HepG2 (cell line): ENCODE results near the gene TMEM178A. TPM values are rescaled to one million over a fixed set of nuclear protein-coding genes. Genes with fewer than 3 reads are reported as not detected.

Experiments used
- ATAC-seq: fragments of 200-7000 bp; cut with Tn5 transposase; 3 replicates; pipeline ENCODE4 v1.9.1; 2020; ENCODE audit warnings: mild to moderate bottlenecking, moderate library complexity
- BruUV-seq: library from RNA; stranded (reverse); fragments of 400-500 nt; replicated peaks from 2 replicates; lab custom pipeline; 2021; lab: Mats Ljungman, UMichigan
- CTCF ChIA-PET: fragments of 300-600 bp; formaldehyde crosslinking; extraction: SDS; loops from one replicate; lab custom pipeline; 2021; ENCODE audit warnings: low total read pairs, inconsistent platforms, low intra/inter-chr PET ratio; lab: Yijun Ruan, JAX
- POLR2A ChIA-PET: fragments of 350-600 bp; sonication (Branson Sonifier 250); formaldehyde crosslinking; loops from one replicate; lab custom pipeline; 2020; ENCODE audit warnings: antibody characterized with exemption, inconsistent platforms; lab: Yijun Ruan, JAX
- DNase-seq: peaks from one replicate; pipeline ENCODE4 v3.0.0-alpha.2; 2015; ENCODE audit warnings: low spot score
- FAIRE-seq: peaks from 3 replicates; lab custom pipeline; 2011; peaks lifted over from hg19 to GRCh38; lab: Jason Lieb, UNC
- H2AFZ ChIP-seq: one replicate; pipeline ENCODE4 v1.6.1; 2011; ENCODE audit warnings: low read length, inconsistent platforms
- H3K27ac ChIP-seq: fragments of 300-600 bp; 3 replicates; pipeline ENCODE4 v1.8.0; 2011; ENCODE audit warnings: mixed run types, mild to moderate bottlenecking, mixed read lengths, low read length, inconsistent platforms; ENCODE audit not compliant: insufficient read depth; ENCODE audit errors: extremely low read length
- H3K27me3 ChIP-seq, 2 experiments: fragments of 200-600 bp in 1 of 2; 2 replicates in 1 of 2; 3 replicates in 1 of 2; pipeline versions ENCODE4 v1.6.0 to v1.8.0; 2011; ENCODE audit warnings: low read length in 2 of 2, mild to moderate bottlenecking in 2 of 2, moderate library complexity in 2 of 2, inconsistent platforms in 1 of 2; ENCODE audit not compliant: insufficient read depth in 2 of 2, control insufficient read depth in 1 of 2
- H3K36me3 ChIP-seq, 2 experiments: fragments of 200-600 bp in 1 of 2; replicated peaks in 1 of 2; 2 replicates in 1 of 2; 3 replicates in 1 of 2; pipeline versions ENCODE4 v1.5.1 to v1.8.0; 2011; ENCODE audit warnings: low read length in 2 of 2, inconsistent platforms in 1 of 2; ENCODE audit not compliant: insufficient read depth in 2 of 2, control insufficient read depth in 1 of 2
- H3K4me1 ChIP-seq: 2 replicates; pipeline ENCODE4 v1.5.1; 2012; ENCODE audit warnings: low read length, inconsistent platforms; ENCODE audit not compliant: insufficient read depth
- H3K4me2 ChIP-seq: 2 replicates; pipeline ENCODE4 v1.6.0; 2011; ENCODE audit warnings: low read depth, low read length, inconsistent platforms
- H3K4me3 ChIP-seq, 3 experiments: fragments of 200-600 bp in 1 of 3; sonication (generic), shearing (Covaris generic) in 1 of 3; replicated peaks in 1 of 3; 2 replicates each; pipeline ENCODE4 v1.5.1; 2011 to 2016; ENCODE audit warnings: low read length in 3 of 3, inconsistent platforms in 2 of 3, low read depth in 2 of 3, mild to moderate bottlenecking in 2 of 3, control low read depth in 1 of 3, mixed read lengths in 1 of 3; ENCODE audit not compliant: insufficient read depth in 1 of 3
- H3K79me2 ChIP-seq: one replicate; pipeline ENCODE4 v1.6.1; 2011; ENCODE audit warnings: low read length, inconsistent platforms; ENCODE audit not compliant: insufficient read depth
- H3K9ac ChIP-seq: 2 replicates; pipeline ENCODE4 v1.6.0; 2011; ENCODE audit warnings: mild to moderate bottlenecking, low read depth, low read length, inconsistent platforms; ENCODE audit not compliant: insufficient read depth
- H3K9me3 ChIP-seq: 2 replicates; pipeline ENCODE4 v1.5.1; 2012; ENCODE audit warnings: mild to moderate bottlenecking, low read length
- H4K20me1 ChIP-seq: 2 replicates; pipeline ENCODE4 v1.6.0; 2011; ENCODE audit warnings: inconsistent platforms, mild to moderate bottlenecking, low read length, moderate library complexity; ENCODE audit not compliant: insufficient read depth
- ATAD3A ChIP-seq: sonication (generic); formaldehyde crosslinking; IDR thresholded peaks from 2 replicates; pipeline ENCODE4 v1.4.0; 2020; ENCODE audit warnings: missing genetic modification reagents
- KAT8 ChIP-seq: IDR thresholded peaks from 2 replicates; pipeline ENCODE4 v1.6.1; 2016; ENCODE audit warnings: missing genetic modification reagents, missing compliant biosample characterization
- MAFK ChIP-seq, 2 experiments: IDR thresholded peaks in 1 of 2; conservative IDR thresholded peaks in 1 of 2; 2 replicates each; pipeline ENCODE4 v1.6.1; 2011; ENCODE audit warnings: improper control_type of control experiment in 2 of 2, low read length in 2 of 2
- THRA ChIP-seq: sonication (generic); formaldehyde crosslinking; IDR thresholded peaks from 2 replicates; pipeline ENCODE4 v1.4.0; 2020; ENCODE audit warnings: missing genetic modification reagents, borderline replicate concordance
- ZNF225 ChIP-seq: sonication (generic); formaldehyde crosslinking; IDR thresholded peaks from 2 replicates; pipeline ENCODE4 v1.4.0; 2020; ENCODE audit warnings: mild to moderate bottlenecking, missing genetic modification reagents
- ZNF280B ChIP-seq: sonication (generic); formaldehyde crosslinking; IDR thresholded peaks from 2 replicates; pipeline ENCODE4 v1.5.0; 2020; ENCODE audit warnings: missing genetic modification reagents, mild to moderate bottlenecking, borderline replicate concordance
- ZNF3 ChIP-seq: IDR thresholded peaks from 2 replicates; pipeline ENCODE4 v1.7.0; 2017; ENCODE audit warnings: inconsistent platforms
- ZNF652 ChIP-seq: IDR thresholded peaks from 2 replicates; pipeline ENCODE4 v1.6.1; 2016; ENCODE audit warnings: low read depth, borderline replicate concordance
- WGBS: methylation state at CpG from one replicate; pipeline ENCODE4 v1.1.6; 2017; ENCODE audit warnings: low lambda C conversion rate; 5-methylcytosine and 5-hydroxymethylcytosine counted together
- in situ Hi-C: cut with HindIII; loops from 2 replicates; pipeline ENCODE4 v1.10.0; 2017; ENCODE audit warnings: low pct_unique_long_range_greater_than_20kb; ENCODE audit not compliant: extremely low pct_ligation_motif_present
- intact Hi-C: fragments of 100-400 bp; cut with micrococcal nuclease; formaldehyde crosslinking; loops from one replicate; pipeline ENCODE4 v1.10.0; 2022; ENCODE audit not compliant: unreplicated experiment
- polyA plus RNA-seq, 8 experiments: library from polyadenylated mRNA; depleted of rRNA in 3 of 8; stranded (reverse) in 7 of 8; unstranded in 1 of 8; fragments of >200 nt; fragmentation: Illumina TruSeq in 4 of 8; extraction: Trizol in 4 of 8; gene quantifications; 2 replicates each; pipeline versions ENCODE4 v1.2.1 to v1.2.3, GENCODE V29; 2011 to 2016; ENCODE audit warnings: low read depth in 4 of 8, missing spikeins in 1 of 8, mixed read lengths in 1 of 8; ENCODE audit not compliant: insufficient read depth in 1 of 8
- total RNA-seq, 5 experiments: library from RNA; depleted of rRNA; stranded (reverse); fragments of >200 nt; fragmentation: Illumina TruSeq; extraction: Trizol; gene quantifications; 2 replicates each; pipeline ENCODE4 v1.2.3, GENCODE V29; 2016; ENCODE audit warnings: low read depth in 1 of 5

TMEM178A gene
- total and polyA plus RNA-seq, 2 of the 13 experiments (the other 11 are each of a cell fraction or from before 2014, with no cell fraction given): 0.38 to 3.3 TPM

GRCh38 chr2:39689272-39689841, 23.6 kb downstream of the TMEM178A start:
- Histone ChIP-seq H3K27me3 (peaks cover 1 to 25% of the 10 kb centered on the region in 2 experiments; a peak in 4 of 5 replicates), H3K36me3 (no peaks in the 10 kb centered on the region), H4K20me1 (no peaks in the 10 kb centered on the region), H3K27ac (no peak overlapping the region)
- BruUV-seq: no TSS peak
- ChIA-PET POLR2A (no interaction called here), CTCF (no interaction called here)
- intact Hi-C loops: no loop called here
- TF ChIP-seq ZNF225 (CRISPR knock-in tag) (no peak), ZNF3 (CRISPR knock-in tag) (0 out of 2 replicates have a peak, but pooled peaks have one; percentile 52)
- TF ChIP-seq, all 625 proteins: peak for 1
- Histone ChIP-seq H3K9me3 (0 out of 2 replicates have a peak, but pooled peaks cover 5% of the 10 kb centered on the region), H3K4me2 (no peak overlapping the region), H3K79me2 (no peaks in the 10 kb centered on the region), H3K4me3 (no peak overlapping the region), H2AFZ (no peak overlapping the region), H3K9ac (no peak overlapping the region), H3K4me1 (peaks cover 9% of the 10 kb centered on the region)
- in situ Hi-C loops: no loop called here
- WGBS: 9% methylated on average over 1 of the region's 1 CpG
- DNase-seq (no peak), FAIRE-seq (no peak), ATAC-seq (no peak)

- FAIRE-seq: no peak
- Histone ChIP-seq H3K9me3 (0 out of 2 replicates have a peak, but pooled peaks cover 5% of the 10 kb centered on the region), H3K4me2 (no peak overlapping the region), H4K20me1 (no peaks in the 10 kb centered on the region), H3K27me3 (peaks cover 1 to 21% of the 10 kb centered on the region in 2 experiments; a peak in 4 of 5 replicates), H3K4me1 (peaks cover 9% of the 10 kb centered on the region), H3K36me3 (no peaks in the 10 kb centered on the region), H3K4me3 (no peak overlapping the region), H3K27ac (no peak overlapping the region), H3K9ac (no peak overlapping the region), H2AFZ (no peak overlapping the region), H3K79me2 (no peaks in the 10 kb centered on the region)
- no TSS peak for BruUV-seq
- POLR2A ChIA-PET: no interaction called here
- no peak for TF ChIP-seq MAFK (conservative IDR thresholded peaks at IDR 0.05 in 1 of 2, IDR thresholded peaks at IDR 0.05 in 1 of 2; ENCODE audit: low read length in 2 of 2)
- no peak for TF ChIP-seq ATAD3A
- no peak for TF ChIP-seq KAT8
- TF ChIP-seq THRA (CRISPR knock-in tag): no peak
- TF ChIP-seq ZNF225 (CRISPR knock-in tag): no peak
- no peak for TF ChIP-seq ZNF652 (CRISPR knock-in tag)
- TF ChIP-seq ZNF280B: no peak
- ATAC-seq: no peak
- no peak for DNase-seq
- 25% methylated on average over 6 of the region's 6 CpGs for WGBS
- in situ Hi-C loops: no loop called here
- CTCF ChIA-PET: no interaction called here
- intact Hi-C loops: loop anchor here (10.0 kb wide), 1 partner anchor 175 kb away; no protein-coding TSS in a partner anchor
These were observed 24.2 kb downstream of the TMEM178A start for GRCh38 chr2:39689876-39690275.
